ENCODE measurements around the gene NUCB1. TPM values are rescaled to one million over a fixed set of nuclear protein-coding genes. Genes with fewer than 3 reads are reported as not detected.

NUCB1 gene
- total and polyA plus RNA-seq, 4 donors, result 186 to 775 (median 238) TPM

DNA sequence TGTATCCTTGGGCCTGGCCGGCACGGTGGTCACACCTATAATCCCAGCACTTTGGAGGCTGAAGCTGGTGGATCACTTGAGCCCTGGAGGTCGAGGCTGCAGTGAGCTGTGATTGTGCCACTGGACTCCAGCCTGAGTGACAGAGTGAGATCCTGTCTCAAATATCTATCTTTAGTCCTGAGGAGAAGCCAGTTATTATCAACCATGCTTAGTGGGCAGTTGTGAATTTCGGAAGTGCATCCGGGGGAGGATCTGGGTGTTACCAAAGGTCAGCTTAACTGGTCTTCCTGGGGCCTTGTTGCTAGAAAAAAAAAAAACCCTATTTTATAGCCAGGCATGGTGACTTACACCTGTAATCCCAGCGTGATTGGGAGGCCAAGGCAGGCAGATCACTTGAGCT, 43.0 kb downstream of the NUCB1 start:
- H3K36me3 ChIP-seq (ENCODE audit: control insufficient read depth in 4 of 4, insufficient read depth in 3 of 4, low read depth in 1 of 4, low read length in 3 of 4), result no peaks in the 10 kb centered on the region
- no peak overlapping the region for H3K4me3 ChIP-seq (ENCODE audit: low read depth in 1 of 3, low read length in 3 of 3)
- H3K4me1 ChIP-seq (ENCODE audit: control insufficient read depth in 4 of 4, insufficient read depth in 4 of 4, low read length in 3 of 4), result no peaks in the 10 kb centered on the region
- H3K9me3 ChIP-seq (ENCODE audit: control insufficient read depth in 4 of 4, low read length in 3 of 4), result no peaks in the 10 kb centered on the region
- no peak for TF ChIP-seq TAF1 (conservative IDR thresholded peaks at IDR 0.05)
- no peak for TF ChIP-seq GABPA (IDR thresholded peaks at IDR 0.05 in 1 of 2, conservative IDR thresholded peaks at IDR 0.05 in 1 of 2)
- no peak for TF ChIP-seq FOXA2 (IDR thresholded peaks at IDR 0.05)
- no peak for TF ChIP-seq RXRA (IDR thresholded peaks at IDR 0.05)
- TF ChIP-seq EGR1 (IDR thresholded peaks at IDR 0.05; ENCODE audit: low read depth in 2 of 2), result no peak
- TF ChIP-seq, protein P1, sequence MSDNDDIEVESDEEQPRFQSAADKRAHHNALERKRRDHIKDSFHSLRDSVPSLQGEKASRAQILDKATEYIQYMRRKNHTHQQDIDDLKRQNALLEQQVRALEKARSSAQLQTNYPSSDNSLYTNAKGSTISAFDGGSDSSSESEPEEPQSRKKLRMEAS (IDR thresholded peaks at IDR 0.05), result no peak
- TF ChIP-seq HNF4G (IDR thresholded peaks at IDR 0.05), result no peak
- no peak for TF ChIP-seq RAD21 (IDR thresholded peaks at IDR 0.05)
- no peak for TF ChIP-seq NR2F2 (IDR thresholded peaks at IDR 0.05)
- TF ChIP-seq FOXA1 (IDR thresholded peaks at IDR 0.05), result no peak
- no peak for TF ChIP-seq JUND (IDR thresholded peaks at IDR 0.05)
- no peak for TF ChIP-seq YY1 (IDR thresholded peaks at IDR 0.05)
- TF ChIP-seq, protein P2, sequence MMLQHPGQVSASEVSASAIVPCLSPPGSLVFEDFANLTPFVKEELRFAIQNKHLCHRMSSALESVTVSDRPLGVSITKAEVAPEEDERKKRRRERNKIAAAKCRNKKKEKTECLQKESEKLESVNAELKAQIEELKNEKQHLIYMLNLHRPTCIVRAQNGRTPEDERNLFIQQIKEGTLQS (IDR thresholded peaks at IDR 0.05), result no peak
- no peak for TF ChIP-seq HNF4A (conservative IDR thresholded peaks at IDR 0.05)
- TF ChIP-seq, protein P3, sequence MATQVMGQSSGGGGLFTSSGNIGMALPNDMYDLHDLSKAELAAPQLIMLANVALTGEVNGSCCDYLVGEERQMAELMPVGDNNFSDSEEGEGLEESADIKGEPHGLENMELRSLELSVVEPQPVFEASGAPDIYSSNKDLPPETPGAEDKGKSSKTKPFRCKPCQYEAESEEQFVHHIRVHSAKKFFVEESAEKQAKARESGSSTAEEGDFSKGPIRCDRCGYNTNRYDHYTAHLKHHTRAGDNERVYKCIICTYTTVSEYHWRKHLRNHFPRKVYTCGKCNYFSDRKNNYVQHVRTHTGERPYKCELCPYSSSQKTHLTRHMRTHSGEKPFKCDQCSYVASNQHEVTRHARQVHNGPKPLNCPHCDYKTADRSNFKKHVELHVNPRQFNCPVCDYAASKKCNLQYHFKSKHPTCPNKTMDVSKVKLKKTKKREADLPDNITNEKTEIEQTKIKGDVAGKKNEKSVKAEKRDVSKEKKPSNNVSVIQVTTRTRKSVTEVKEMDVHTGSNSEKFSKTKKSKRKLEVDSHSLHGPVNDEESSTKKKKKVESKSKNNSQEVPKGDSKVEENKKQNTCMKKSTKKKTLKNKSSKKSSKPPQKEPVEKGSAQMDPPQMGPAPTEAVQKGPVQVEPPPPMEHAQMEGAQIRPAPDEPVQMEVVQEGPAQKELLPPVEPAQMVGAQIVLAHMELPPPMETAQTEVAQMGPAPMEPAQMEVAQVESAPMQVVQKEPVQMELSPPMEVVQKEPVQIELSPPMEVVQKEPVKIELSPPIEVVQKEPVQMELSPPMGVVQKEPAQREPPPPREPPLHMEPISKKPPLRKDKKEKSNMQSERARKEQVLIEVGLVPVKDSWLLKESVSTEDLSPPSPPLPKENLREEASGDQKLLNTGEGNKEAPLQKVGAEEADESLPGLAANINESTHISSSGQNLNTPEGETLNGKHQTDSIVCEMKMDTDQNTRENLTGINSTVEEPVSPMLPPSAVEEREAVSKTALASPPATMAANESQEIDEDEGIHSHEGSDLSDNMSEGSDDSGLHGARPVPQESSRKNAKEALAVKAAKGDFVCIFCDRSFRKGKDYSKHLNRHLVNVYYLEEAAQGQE (IDR thresholded peaks at IDR 0.05), result no peak
- TF ChIP-seq, protein P4, sequence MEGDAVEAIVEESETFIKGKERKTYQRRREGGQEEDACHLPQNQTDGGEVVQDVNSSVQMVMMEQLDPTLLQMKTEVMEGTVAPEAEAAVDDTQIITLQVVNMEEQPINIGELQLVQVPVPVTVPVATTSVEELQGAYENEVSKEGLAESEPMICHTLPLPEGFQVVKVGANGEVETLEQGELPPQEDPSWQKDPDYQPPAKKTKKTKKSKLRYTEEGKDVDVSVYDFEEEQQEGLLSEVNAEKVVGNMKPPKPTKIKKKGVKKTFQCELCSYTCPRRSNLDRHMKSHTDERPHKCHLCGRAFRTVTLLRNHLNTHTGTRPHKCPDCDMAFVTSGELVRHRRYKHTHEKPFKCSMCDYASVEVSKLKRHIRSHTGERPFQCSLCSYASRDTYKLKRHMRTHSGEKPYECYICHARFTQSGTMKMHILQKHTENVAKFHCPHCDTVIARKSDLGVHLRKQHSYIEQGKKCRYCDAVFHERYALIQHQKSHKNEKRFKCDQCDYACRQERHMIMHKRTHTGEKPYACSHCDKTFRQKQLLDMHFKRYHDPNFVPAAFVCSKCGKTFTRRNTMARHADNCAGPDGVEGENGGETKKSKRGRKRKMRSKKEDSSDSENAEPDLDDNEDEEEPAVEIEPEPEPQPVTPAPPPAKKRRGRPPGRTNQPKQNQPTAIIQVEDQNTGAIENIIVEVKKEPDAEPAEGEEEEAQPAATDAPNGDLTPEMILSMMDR (IDR thresholded peaks at IDR 0.05; ENCODE audit: low read depth, low read length, missing input control), result no peak
- TF ChIP-seq, protein P5, sequence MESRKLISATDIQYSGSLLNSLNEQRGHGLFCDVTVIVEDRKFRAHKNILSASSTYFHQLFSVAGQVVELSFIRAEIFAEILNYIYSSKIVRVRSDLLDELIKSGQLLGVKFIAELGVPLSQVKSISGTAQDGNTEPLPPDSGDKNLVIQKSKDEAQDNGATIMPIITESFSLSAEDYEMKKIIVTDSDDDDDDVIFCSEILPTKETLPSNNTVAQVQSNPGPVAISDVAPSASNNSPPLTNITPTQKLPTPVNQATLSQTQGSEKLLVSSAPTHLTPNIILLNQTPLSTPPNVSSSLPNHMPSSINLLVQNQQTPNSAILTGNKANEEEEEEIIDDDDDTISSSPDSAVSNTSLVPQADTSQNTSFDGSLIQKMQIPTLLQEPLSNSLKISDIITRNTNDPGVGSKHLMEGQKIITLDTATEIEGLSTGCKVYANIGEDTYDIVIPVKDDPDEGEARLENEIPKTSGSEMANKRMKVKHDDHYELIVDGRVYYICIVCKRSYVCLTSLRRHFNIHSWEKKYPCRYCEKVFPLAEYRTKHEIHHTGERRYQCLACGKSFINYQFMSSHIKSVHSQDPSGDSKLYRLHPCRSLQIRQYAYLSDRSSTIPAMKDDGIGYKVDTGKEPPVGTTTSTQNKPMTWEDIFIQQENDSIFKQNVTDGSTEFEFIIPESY (IDR thresholded peaks at IDR 0.05), result no peak
- no peaks in the 10 kb centered on the region for H3K27me3 ChIP-seq (ENCODE audit: control insufficient read depth in 4 of 4, insufficient read depth in 4 of 4, low read length in 3 of 4)
- 90% methylated on average over 6 of the region's 6 CpGs for WGBS
- no peak overlapping the region for H3K27ac ChIP-seq (ENCODE audit: low read depth in 1 of 2, low read length in 2 of 2)
- no peak for DNase-seq (ENCODE audit: low spot score)
- no peak overlapping the region for H3K9ac ChIP-seq (ENCODE audit: low read depth in 1 of 2, low read length in 2 of 2)

DNA sequence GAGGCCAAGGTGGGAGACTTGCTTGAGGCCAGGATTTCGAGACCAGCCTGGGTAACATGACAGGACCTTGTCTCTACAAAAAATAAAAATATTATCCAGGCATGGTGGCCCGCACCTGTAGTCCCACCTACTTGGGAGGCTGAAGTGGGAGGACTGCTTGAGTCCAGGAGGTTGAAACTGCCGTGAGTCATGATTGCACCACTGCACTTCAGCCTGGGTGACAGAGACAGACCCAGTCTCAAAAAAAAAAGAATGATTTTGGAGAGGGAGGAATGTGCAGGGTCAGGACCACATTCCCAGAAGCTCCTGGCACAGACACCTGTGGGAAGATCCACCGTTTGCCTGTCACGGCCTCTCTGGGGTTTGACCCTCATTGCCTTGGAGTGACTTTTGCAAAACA, 45.3 kb downstream of the NUCB1 start:
- no peaks in the 10 kb centered on the region for H3K4me1 ChIP-seq (ENCODE audit: control insufficient read depth in 4 of 4, insufficient read depth in 4 of 4, low read length in 3 of 4)
- no peaks in the 10 kb centered on the region for H3K9me3 ChIP-seq (ENCODE audit: control insufficient read depth in 4 of 4, low read length in 3 of 4)
- no peak overlapping the region for H3K27ac ChIP-seq (ENCODE audit: low read depth in 1 of 2, low read length in 2 of 2)
- WGBS, result 90% methylated on average over 5 of the region's 5 CpGs
- H3K4me3 ChIP-seq (ENCODE audit: low read depth in 1 of 3, low read length in 3 of 3), result no peak overlapping the region
- no peak overlapping the region for H3K9ac ChIP-seq (ENCODE audit: low read depth in 1 of 2, low read length in 2 of 2)
- no peaks in the 10 kb centered on the region for H3K27me3 ChIP-seq (ENCODE audit: control insufficient read depth in 4 of 4, insufficient read depth in 4 of 4, low read length in 3 of 4)
- DNase-seq (ENCODE audit: low spot score), result no peak
- TF ChIP-seq YY1 (IDR thresholded peaks at IDR 0.05), result no peak
- TF ChIP-seq JUND (IDR thresholded peaks at IDR 0.05), result no peak
- no peak for TF ChIP-seq EGR1 (IDR thresholded peaks at IDR 0.05; ENCODE audit: low read depth in 2 of 2)
- no peaks in the 10 kb centered on the region for H3K36me3 ChIP-seq (ENCODE audit: control insufficient read depth in 4 of 4, insufficient read depth in 3 of 4, low read depth in 1 of 4, low read length in 3 of 4)
